ENCODE results near the gene JADE3. TPM values are rescaled to one million over a fixed set of nuclear protein-coding genes. Genes with fewer than 3 reads are reported as not detected.

JADE3 gene
- polyA plus RNA-seq, 1 donor (not counting 4 experiments of a cell fraction or from before 2014, with no cell fraction given), result 8.2 TPM

GRCh38 chrX:47078129-47079043 is 166.2 kb downstream of the JADE3 start, which contains the start of gene RGN:
RGN (plus strand) TSS chrX:47078443; CDS start chrX:47081145, 2,702 bp downstream.
- H3K4me1 ChIP-seq (ENCODE audit: control insufficient read depth, extremely low read depth, insufficient read depth, low read length), result no peaks in the 10 kb centered on the region
- H4K20me1 ChIP-seq (ENCODE audit: control insufficient read depth, extremely low read depth, insufficient read depth, low read length), result no peaks in the 10 kb centered on the region
- no peak within 1 kb of the TSS for H3K4me2 ChIP-seq (ENCODE audit: control insufficient read depth, extremely low read depth, insufficient read depth, low read depth, low read length)
- no peak within 1 kb of the TSS for H3K9ac ChIP-seq (ENCODE audit: control insufficient read depth, extremely low read depth, insufficient read depth, low read length)
- H3K79me2 ChIP-seq (ENCODE audit: control insufficient read depth, insufficient read depth, low read length), result no peaks in the 10 kb centered on the region
- H3K9me1 ChIP-seq (ENCODE audit: control insufficient read depth, extremely low read depth, insufficient read depth, low read length), result no peaks in the 10 kb centered on the region
- H3K9me3 ChIP-seq (ENCODE audit: control insufficient read depth, low read depth, low read length), result no peaks in the 10 kb centered on the region
- no peak for DNase-seq (ENCODE audit: low read depth, low spot score)
- no peaks in the 10 kb centered on the region for H3K36me3 ChIP-seq (ENCODE audit: control insufficient read depth in 2 of 2, extremely low read depth in 1 of 2, insufficient read depth in 2 of 2, low read length in 2 of 2)
- dilution Hi-C loops (cut with MboI; ENCODE audit: extremely low pct_ligation_motif_present, low sequenced_read_pairs), result no loop called here
- no peak within 1 kb of the TSS for H3K27ac ChIP-seq (ENCODE audit: control insufficient read depth, insufficient read depth, low read length)
- no peak within 1 kb of the TSS for H2AFZ ChIP-seq (ENCODE audit: control insufficient read depth, low read length)
- TF ChIP-seq CTCF (optimal IDR thresholded peaks at IDR 0.05 in 1 of 3, IDR thresholded peaks at IDR 0.05 in 1 of 3, conservative IDR thresholded peaks at IDR 0.05 in 1 of 3; ENCODE audit: extremely low read depth in 1 of 3, insufficient read depth in 2 of 3, low read length in 3 of 3), result no peak
- no peak for TF ChIP-seq EZH2 (IDR thresholded peaks at IDR 0.05; ENCODE audit: low read length)
- no peak within 1 kb of the TSS for H3K4me3 ChIP-seq (ENCODE audit: control insufficient read depth in 2 of 3, extremely low read depth in 1 of 3, insufficient read depth in 2 of 3, low read depth in 1 of 3, low read length in 3 of 3)
- no peak for FAIRE-seq
- no peaks in the 10 kb centered on the region for H3K27me3 ChIP-seq (ENCODE audit: control insufficient read depth, extremely low read depth, insufficient read depth, low read length)

GRCh38 chrX:47080215-47080914 is 168.1 kb downstream of the JADE3 start:
- dilution Hi-C loops (cut with MboI; ENCODE audit: extremely low pct_ligation_motif_present, low sequenced_read_pairs), result no loop called here
- no peak for DNase-seq (ENCODE audit: low read depth, low spot score)
- no peaks in the 10 kb centered on the region for H3K9me3 ChIP-seq (ENCODE audit: control insufficient read depth, low read depth, low read length)
- no peak overlapping the region for H3K4me2 ChIP-seq (ENCODE audit: control insufficient read depth, extremely low read depth, insufficient read depth, low read depth, low read length)
- FAIRE-seq, result no peak
- no peaks in the 10 kb centered on the region for H3K27me3 ChIP-seq (ENCODE audit: control insufficient read depth, extremely low read depth, insufficient read depth, low read length)
- no peak overlapping the region for H3K4me3 ChIP-seq (ENCODE audit: control insufficient read depth in 2 of 3, extremely low read depth in 1 of 3, insufficient read depth in 2 of 3, low read depth in 1 of 3, low read length in 3 of 3)
- H3K27ac ChIP-seq (ENCODE audit: control insufficient read depth, insufficient read depth, low read length), result no peak overlapping the region
- no peaks in the 10 kb centered on the region for H3K79me2 ChIP-seq (ENCODE audit: control insufficient read depth, insufficient read depth, low read length)
- H3K9me1 ChIP-seq (ENCODE audit: control insufficient read depth, extremely low read depth, insufficient read depth, low read length), result no peaks in the 10 kb centered on the region
- H4K20me1 ChIP-seq (ENCODE audit: control insufficient read depth, extremely low read depth, insufficient read depth, low read length), result no peaks in the 10 kb centered on the region
- TF ChIP-seq EZH2 (IDR thresholded peaks at IDR 0.05; ENCODE audit: low read length), result no peak
- TF ChIP-seq CTCF (optimal IDR thresholded peaks at IDR 0.05 in 1 of 3, IDR thresholded peaks at IDR 0.05 in 1 of 3, conservative IDR thresholded peaks at IDR 0.05 in 1 of 3; ENCODE audit: extremely low read depth in 1 of 3, insufficient read depth in 2 of 3, low read length in 3 of 3), result no peak
- H3K36me3 ChIP-seq (ENCODE audit: control insufficient read depth in 2 of 2, extremely low read depth in 1 of 2, insufficient read depth in 2 of 2, low read length in 2 of 2), result no peaks in the 10 kb centered on the region
- no peak overlapping the region for H2AFZ ChIP-seq (ENCODE audit: control insufficient read depth, low read length)
- H3K9ac ChIP-seq (ENCODE audit: control insufficient read depth, extremely low read depth, insufficient read depth, low read length), result no peak overlapping the region
- no peaks in the 10 kb centered on the region for H3K4me1 ChIP-seq (ENCODE audit: control insufficient read depth, extremely low read depth, insufficient read depth, low read length)

Measured in keratinocyte (primary cell).